Suprapubic skin (tissue), 4 donors: ENCODE data around the gene CDKN2B-AS1.

Source experiments
- CTCF ChIP-seq, 2 donors: fragments of 200-600 bp in 1 of 2; fragments of 450-650 bp in 1 of 2; sonication (generic) in 1 of 2; IDR thresholded peaks; one replicate each; pipeline ENCODE4 v1.5.1; 2016 to 2019; ENCODE audit warnings: antibody characterized with exemption in 2 of 2, mild to moderate bottlenecking in 1 of 2, moderate library complexity in 1 of 2
- EP300 ChIP-seq: sonication (generic); formaldehyde crosslinking; IDR thresholded peaks from one replicate; pipeline ENCODE4 v1.6.1; 2017; ENCODE audit warnings: antibody characterized with exemption
- POLR2A ChIP-seq, 2 donors: fragments of 450-650 bp; IDR thresholded peaks; one replicate each; pipeline ENCODE4 v1.6.1; 2017; ENCODE audit warnings: antibody characterized with exemption in 2 of 2, mild to moderate bottlenecking in 2 of 2, moderate library complexity in 2 of 2
- POLR2AphosphoS5 ChIP-seq, 3 donors: sonication (generic); formaldehyde crosslinking; IDR thresholded peaks; one replicate each; pipeline ENCODE4 v1.6.1; 2017; ENCODE audit warnings: antibody characterized with exemption in 3 of 3

- TF ChIP-seq CTCF (IDR thresholded peaks at IDR 0.05) (no peak), POLR2AphosphoS5 (IDR thresholded peaks at IDR 0.05) (no peak), POLR2A (IDR thresholded peaks at IDR 0.05) (no peak), EP300 (no peak)
Measured at GRCh38 chr9:21989440-21990189, 5.0 kb upstream of the CDKN2B-AS1 start.
